Measurements from ENCODE around the gene GCSAML.

Gene GCSAML

GRCh38 chr1:247574664-247575063, 25.7 kb downstream of the GCSAML start:
- DNase-seq (ENCODE audit: low spot score), result no peak

- DNase-seq (ENCODE audit: low spot score), result no peak
These were observed 27.6 kb downstream of the GCSAML start for GRCh38 chr1:247576514-247576913.

GRCh38 chr1:247578946-247579460, 30.1 kb downstream of the GCSAML start:
- DNase-seq (ENCODE audit: low spot score), result no peak

GRCh38 chr1:247588060-247588459, 39.1 kb downstream of the GCSAML start, which contains the start of gene OR2G2:
Gene OR2G2 (plus strand): TSS chr1:247588360. CDS start chr1:247588360, 0 bp downstream.
- DNase-seq (ENCODE audit: low spot score), result no peak

- no peak for DNase-seq (ENCODE audit: low spot score)
These were observed 56.4 kb downstream of the GCSAML start, which contains the start of gene OR2G3 for GRCh38 chr1:247605286-247605685. Gene OR2G3 (plus strand): TSS chr1:247605586. CDS start chr1:247605586, 0 bp downstream.

GRCh38 chr1:247613405-247613804, 64.5 kb downstream of the GCSAML start:
- DNase-seq (ENCODE audit: low spot score), result no peak

- DNase-seq (ENCODE audit: low spot score), result no peak
These were observed 65.7 kb downstream of the GCSAML start for GRCh38 chr1:247614625-247615024.
